GM06990 (cell line): ENCODE data around the gene NFATC2.

Source experiments
- DNase-seq: peaks from one replicate; pipeline ENCODE4 v3.0.0-alpha.2; 2011; ENCODE audit not compliant: insufficient read length; ENCODE audit errors: extremely low read depth
- H3K27me3 ChIP-seq: replicated peaks from 2 replicates; pipeline ENCODE4 v1.6.0; 2011; ENCODE audit warnings: low read length; ENCODE audit not compliant: control insufficient read depth, insufficient read depth
- H3K36me3 ChIP-seq: 2 replicates; pipeline ENCODE4 v1.5.1; 2011; ENCODE audit warnings: low read length; ENCODE audit not compliant: control insufficient read depth, insufficient read depth
- H3K4me3 ChIP-seq: replicated peaks from 2 replicates; pipeline ENCODE4 v1.5.1; 2011; ENCODE audit warnings: low read depth, mild to moderate bottlenecking, control low read depth, low read length
- TF ChIP-seq, protein P1 (sequence below): IDR thresholded peaks from 2 replicates; pipeline ENCODE4 v1.5.1; 2011; ENCODE audit warnings: low read length, control low read depth, mild to moderate bottlenecking, inconsistent platforms; ENCODE audit not compliant: insufficient read depth, poor library complexity, severe bottlenecking

NFATC2 gene

DNA sequence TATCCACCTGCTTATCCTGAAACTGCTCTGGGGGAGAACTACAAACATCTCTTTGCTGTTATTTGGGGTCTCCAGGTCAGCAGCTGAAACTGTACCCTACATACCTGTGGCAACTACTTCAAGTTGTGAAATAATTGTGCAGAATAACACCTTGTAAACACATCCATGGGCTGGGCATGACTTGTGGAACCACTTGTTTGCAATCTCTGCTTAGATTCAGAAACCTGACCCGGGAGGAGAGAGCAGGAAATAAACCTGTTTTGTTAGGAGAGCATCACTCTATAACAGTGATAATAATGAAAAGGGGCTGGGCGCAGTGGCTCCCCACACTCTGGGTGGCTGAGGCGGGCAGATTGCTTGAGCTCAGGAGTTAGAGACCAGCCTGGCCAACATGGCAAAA lies 183.1 kb downstream of the NFATC2 start:
- peaks cover 2% of the 10 kb centered on the region for H3K27me3 ChIP-seq
- TF ChIP-seq, protein P1, sequence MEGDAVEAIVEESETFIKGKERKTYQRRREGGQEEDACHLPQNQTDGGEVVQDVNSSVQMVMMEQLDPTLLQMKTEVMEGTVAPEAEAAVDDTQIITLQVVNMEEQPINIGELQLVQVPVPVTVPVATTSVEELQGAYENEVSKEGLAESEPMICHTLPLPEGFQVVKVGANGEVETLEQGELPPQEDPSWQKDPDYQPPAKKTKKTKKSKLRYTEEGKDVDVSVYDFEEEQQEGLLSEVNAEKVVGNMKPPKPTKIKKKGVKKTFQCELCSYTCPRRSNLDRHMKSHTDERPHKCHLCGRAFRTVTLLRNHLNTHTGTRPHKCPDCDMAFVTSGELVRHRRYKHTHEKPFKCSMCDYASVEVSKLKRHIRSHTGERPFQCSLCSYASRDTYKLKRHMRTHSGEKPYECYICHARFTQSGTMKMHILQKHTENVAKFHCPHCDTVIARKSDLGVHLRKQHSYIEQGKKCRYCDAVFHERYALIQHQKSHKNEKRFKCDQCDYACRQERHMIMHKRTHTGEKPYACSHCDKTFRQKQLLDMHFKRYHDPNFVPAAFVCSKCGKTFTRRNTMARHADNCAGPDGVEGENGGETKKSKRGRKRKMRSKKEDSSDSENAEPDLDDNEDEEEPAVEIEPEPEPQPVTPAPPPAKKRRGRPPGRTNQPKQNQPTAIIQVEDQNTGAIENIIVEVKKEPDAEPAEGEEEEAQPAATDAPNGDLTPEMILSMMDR, result no peak
- no peaks in the 10 kb centered on the region for H3K36me3 ChIP-seq
- no peak for DNase-seq
- H3K4me3 ChIP-seq, result no peak overlapping the region

DNA sequence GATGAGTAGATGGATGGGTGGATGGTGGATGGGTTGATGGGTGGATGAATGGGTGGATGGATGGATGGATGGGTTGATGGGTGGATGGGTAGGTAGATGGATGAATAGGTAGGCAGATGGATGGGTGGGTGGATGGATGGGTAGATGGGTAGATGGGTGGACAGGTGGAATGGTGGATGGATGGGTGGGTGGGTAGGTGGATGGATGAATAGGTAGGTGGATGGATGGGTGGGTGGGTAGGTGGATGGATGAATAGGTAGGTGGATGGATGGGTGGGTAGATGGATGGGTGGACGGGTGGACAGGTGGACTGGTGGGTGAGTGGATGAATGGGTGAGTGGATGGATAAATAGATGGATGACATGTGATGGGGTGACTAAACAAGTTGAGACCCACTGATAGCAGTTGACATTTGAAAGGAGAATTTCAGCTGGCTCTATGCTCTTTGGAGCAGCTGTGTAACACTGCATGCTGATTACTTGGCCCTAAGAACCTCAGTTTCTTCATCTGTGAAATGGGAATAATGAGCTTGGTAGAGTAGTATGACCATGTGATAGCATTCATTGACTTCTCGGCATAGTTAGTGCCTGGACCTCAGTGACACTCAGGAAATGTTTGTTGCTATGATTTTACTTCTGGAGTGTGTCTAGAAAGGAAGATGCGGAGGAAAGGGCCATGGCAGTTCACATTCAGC lies 184.3 kb downstream of the NFATC2 start:
- TF ChIP-seq, protein P1, result no peak
- Histone ChIP-seq H3K4me3 (no peak overlapping the region), H3K36me3 (no peaks in the 10 kb centered on the region), H3K27me3 (peaks cover 2% of the 10 kb centered on the region)
- DNase-seq, result no peak

DNA sequence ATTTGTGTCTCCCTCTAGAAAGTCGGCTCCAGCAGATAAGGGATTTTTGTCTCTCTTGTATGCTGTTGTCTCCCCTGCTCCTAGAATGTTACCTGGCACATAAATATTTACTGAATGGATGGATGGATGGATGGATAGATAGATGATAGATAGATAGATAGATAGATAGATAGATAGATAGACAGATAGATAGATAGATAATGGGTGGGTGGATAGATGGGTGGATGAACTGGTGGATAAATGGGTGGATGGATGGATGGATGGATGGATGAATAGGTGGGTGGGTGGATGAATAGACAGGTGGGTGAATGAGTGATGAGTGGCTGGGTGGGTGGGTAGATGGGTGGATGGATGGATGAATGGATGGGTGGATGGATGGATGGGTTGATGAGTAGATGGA lies 185.0 kb downstream of the NFATC2 start:
- H3K36me3 ChIP-seq, result no peaks in the 10 kb centered on the region
- DNase-seq, result no peak
- peaks cover 2% of the 10 kb centered on the region for H3K27me3 ChIP-seq
- TF ChIP-seq, protein P1, result no peak
- no peak overlapping the region for H3K4me3 ChIP-seq

DNA sequence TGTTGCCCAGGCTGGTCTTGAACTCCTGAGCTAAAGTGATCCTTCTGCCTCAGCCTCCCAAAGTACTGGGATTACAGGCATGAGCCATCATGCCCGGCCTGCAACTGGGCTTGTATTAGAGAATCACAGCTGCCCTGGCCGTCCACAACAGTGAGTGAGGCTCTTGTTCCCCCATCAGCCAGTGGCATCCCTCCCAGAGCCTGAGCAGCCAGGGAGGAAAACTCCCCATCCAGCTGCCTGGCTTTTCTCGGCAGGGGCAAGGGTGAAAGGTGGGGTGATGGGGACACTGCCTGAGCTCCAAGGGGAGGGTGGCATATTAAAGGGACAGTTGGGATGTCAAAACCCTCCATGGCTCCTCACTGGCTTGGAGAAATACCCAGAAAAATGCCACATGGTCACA lies 185.6 kb downstream of the NFATC2 start:
- Histone ChIP-seq H3K27me3 (peaks cover 2% of the 10 kb centered on the region), H3K36me3 (no peaks in the 10 kb centered on the region), H3K4me3 (no peak overlapping the region)
- TF ChIP-seq, protein P1, result no peak
- DNase-seq, result no peak

DNA sequence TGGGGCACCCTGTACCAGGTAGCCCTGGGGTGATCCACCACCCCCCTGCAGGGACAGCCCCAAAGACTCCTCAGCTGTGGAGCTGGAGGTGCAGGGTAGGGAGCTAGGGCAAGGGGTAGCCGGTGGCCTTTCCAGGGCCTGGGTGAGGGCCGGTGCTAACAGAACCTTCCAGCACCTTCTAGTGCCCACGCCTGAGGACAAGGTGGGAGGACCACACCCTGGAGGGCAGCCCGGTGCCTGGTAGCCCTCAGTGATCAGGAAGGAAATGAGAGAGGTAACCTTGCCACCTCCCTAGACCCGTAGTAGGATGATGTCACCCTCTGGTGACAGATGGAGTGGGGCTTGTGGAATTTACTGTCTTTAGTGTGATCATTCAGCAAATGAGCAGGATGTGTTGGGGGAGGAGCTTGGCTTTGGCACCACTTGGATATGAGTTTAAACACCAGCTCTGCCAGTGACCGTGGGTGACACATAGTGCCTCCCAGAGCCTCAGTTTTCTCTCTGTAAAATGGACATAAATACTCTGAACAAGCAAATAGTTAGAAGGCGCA lies 187.7 kb downstream of the NFATC2 start:
- Histone ChIP-seq H3K36me3 (no peaks in the 10 kb centered on the region), H3K4me3 (no peak overlapping the region), H3K27me3 (peaks cover 2% of the 10 kb centered on the region; the same call in 1 of the 2 replicates)
- TF ChIP-seq, protein P1, result no peak
- DNase-seq, result no peak
